Fibroblast of lung (primary cell): ENCODE results near the gene GHR. TPM values are rescaled to one million over a fixed set of nuclear protein-coding genes. Genes with fewer than 3 reads are reported as not detected.

Experiments
- DNase-seq, 2 donors: peaks; one replicate each; pipeline versions ENCODE4 v3.0.0 to v3.0.0-alpha.2; 2010; ENCODE audit warnings: low read depth in 2 of 2
- H2AFZ ChIP-seq: 2 replicates; pipeline ENCODE4 v1.5.1; 2012; ENCODE audit warnings: low read length, control low read depth, inconsistent platforms
- H3K27ac ChIP-seq: 2 replicates; pipeline ENCODE4 v1.5.1; 2011; ENCODE audit warnings: low read length, control low read depth; ENCODE audit not compliant: insufficient read depth
- H3K27me3 ChIP-seq: 2 replicates; pipeline ENCODE4 v1.5.1; 2011; ENCODE audit warnings: mild to moderate bottlenecking, low read length; ENCODE audit not compliant: control insufficient read depth, insufficient read depth
- H3K36me3 ChIP-seq: 2 replicates; pipeline ENCODE4 v1.5.1; 2011; ENCODE audit warnings: low read length; ENCODE audit not compliant: control insufficient read depth, insufficient read depth
- H3K4me1 ChIP-seq: 2 replicates; pipeline ENCODE4 v1.5.1; 2011; ENCODE audit warnings: low read length; ENCODE audit not compliant: control insufficient read depth, insufficient read depth; ENCODE audit errors: extremely low read depth
- H3K4me2 ChIP-seq: 2 replicates; pipeline ENCODE4 v1.5.1; 2011; ENCODE audit warnings: low read length, control low read depth; ENCODE audit not compliant: insufficient read depth; ENCODE audit errors: extremely low read depth
- H3K4me3 ChIP-seq, 4 experiments: fragments of 200-600 bp in 1 of 4; sonication (generic) in 1 of 4; replicated peaks in 1 of 4; 2 replicates each; pipeline ENCODE4 v1.5.1; 2011 to 2016; ENCODE audit warnings: low read length in 4 of 4, low read depth in 3 of 4, mild to moderate bottlenecking in 3 of 4, control low read depth in 2 of 4, inconsistent platforms in 1 of 4, mixed read lengths in 1 of 4; ENCODE audit not compliant: insufficient read depth in 1 of 4; ENCODE audit errors: control extremely low read depth in 1 of 4
- H3K79me2 ChIP-seq: 2 replicates; pipeline ENCODE4 v1.5.1; 2012; ENCODE audit warnings: mild to moderate bottlenecking, low read length, inconsistent platforms; ENCODE audit not compliant: control insufficient read depth, insufficient read depth
- H3K9ac ChIP-seq: 2 replicates; pipeline ENCODE4 v1.5.1; 2011; ENCODE audit warnings: mild to moderate bottlenecking, low read length, control low read depth; ENCODE audit not compliant: insufficient read depth
- H3K9me3 ChIP-seq: 2 replicates; pipeline ENCODE4 v1.5.1; 2012; ENCODE audit warnings: low read depth, low read length; ENCODE audit not compliant: control insufficient read depth, insufficient read depth
- H4K20me1 ChIP-seq: 2 replicates; pipeline ENCODE4 v1.5.1; 2011; ENCODE audit warnings: low read length; ENCODE audit not compliant: control insufficient read depth, insufficient read depth; ENCODE audit errors: extremely low read depth
- CTCF ChIP-seq, 2 donors: IDR thresholded peaks in 1 of 2; conservative IDR thresholded peaks in 1 of 2; 1 replicate in 1 of 2; 2 replicates in 1 of 2; pipeline ENCODE4 v1.5.1; 2011 to 2012; ENCODE audit warnings: low read length in 2 of 2, control low read depth in 1 of 2, inconsistent platforms in 1 of 2, low read depth in 1 of 2, mild to moderate bottlenecking in 1 of 2
- EZH2 ChIP-seq: IDR thresholded peaks from 2 replicates; pipeline ENCODE4 v1.5.1; 2012; ENCODE audit warnings: low read length, control low read depth, mild to moderate bottlenecking; ENCODE audit errors: missing control alignments
- polyA plus RNA-seq, 2 donors: library from polyadenylated mRNA; depleted of rRNA in 1 of 2; stranded (reverse) in 1 of 2; unstranded in 1 of 2; fragments of >200 nt; gene quantifications; 2 replicates each; pipeline ENCODE4 v1.2.1, GENCODE V29; 2011 to 2012; ENCODE audit warnings: missing spikeins in 1 of 2
- total RNA-seq: library from RNA; depleted of rRNA; stranded (reverse); fragments of >200 nt; gene quantifications from 2 replicates; pipeline ENCODE4 v1.2.1, GENCODE V29; 2014

Gene GHR
- total and polyA plus RNA-seq, 2 donors (not counting 1 experiment from before 2014, with no cell fraction given): 2.3 to 2.4 TPM

- no peak overlapping the region for H3K4me2 ChIP-seq
- DNase-seq: peak; percentile 2 to 42
Measured at GRCh38 chr5:42586625-42587024, 163.4 kb downstream of the GHR start.

GRCh38 chr5:42587096-42587723 is 164.0 kb downstream of the GHR start:
- Histone ChIP-seq H4K20me1 (no peaks in the 10 kb centered on the region), H3K9me3 (no peaks in the 10 kb centered on the region), H3K4me3 (no peak overlapping the region), H3K4me2 (no peak overlapping the region), H3K27ac (no peak overlapping the region), H3K36me3 (no peaks in the 10 kb centered on the region), H3K9ac (no peak overlapping the region), H3K4me1 (no peaks in the 10 kb centered on the region), H3K79me2 (no peaks in the 10 kb centered on the region), H3K27me3 (no peaks in the 10 kb centered on the region), H2AFZ (no peak overlapping the region)
- no peak for DNase-seq
- no peak for TF ChIP-seq CTCF (conservative IDR thresholded peaks at IDR 0.05 in 1 of 2, IDR thresholded peaks at IDR 0.05 in 1 of 2; ENCODE audit: low read depth in 1 of 2, low read length in 2 of 2)

More at GRCh38 chr5:42586625-42587024, 163.4 kb downstream of the GHR start:
- H4K20me1 ChIP-seq: no peaks in the 10 kb centered on the region
- H3K4me3 ChIP-seq: no peak overlapping the region
- H2AFZ ChIP-seq: no peak overlapping the region
- H3K36me3 ChIP-seq: no peaks in the 10 kb centered on the region
- no peak overlapping the region for H3K27ac ChIP-seq
- H3K27me3 ChIP-seq: no peaks in the 10 kb centered on the region
- TF ChIP-seq EZH2 (no peak), CTCF (conservative IDR thresholded peaks at IDR 0.05 in 1 of 2, IDR thresholded peaks at IDR 0.05 in 1 of 2; ENCODE audit: low read depth in 1 of 2, low read length in 2 of 2) (no peak)
- H3K9me3 ChIP-seq: no peaks in the 10 kb centered on the region
- H3K9ac ChIP-seq: no peak overlapping the region
- H3K79me2 ChIP-seq: no peaks in the 10 kb centered on the region
- H3K4me1 ChIP-seq: no peaks in the 10 kb centered on the region

- Histone ChIP-seq H2AFZ (no peak overlapping the region), H3K4me3 (no peak overlapping the region), H3K4me2 (no peak overlapping the region)
Measured at GRCh38 chr5:42590566-42590965, 167.3 kb downstream of the GHR start.

More at GRCh38 chr5:42590566-42590965, 167.3 kb downstream of the GHR start:
- DNase-seq: no peak
- H4K20me1 ChIP-seq: no peaks in the 10 kb centered on the region
- H3K27ac ChIP-seq: no peak overlapping the region
- no peaks in the 10 kb centered on the region for H3K9me3 ChIP-seq
- H3K36me3 ChIP-seq: no peaks in the 10 kb centered on the region
- H3K4me1 ChIP-seq: no peaks in the 10 kb centered on the region
- no peak overlapping the region for H3K9ac ChIP-seq
- no peaks in the 10 kb centered on the region for H3K79me2 ChIP-seq
- TF ChIP-seq CTCF (conservative IDR thresholded peaks at IDR 0.05 in 1 of 2, IDR thresholded peaks at IDR 0.05 in 1 of 2; ENCODE audit: low read depth in 1 of 2, low read length in 2 of 2) (no peak), EZH2 (no peak)
- no peaks in the 10 kb centered on the region for H3K27me3 ChIP-seq
